SK-N-SH treated with all-trans-retinoic acid at 6 μM for 48 hours (cell line): ENCODE data around the gene ATG2A.

Experiments used
- ATAC-seq: fragments of 200-7000 bp; cut with Tn5 transposase; 3 replicates; pipeline ENCODE4 v1.9.1; 2020; ENCODE audit warnings: mild to moderate bottlenecking, moderate library complexity
- ARNTL ChIP-seq: fragments of 450-650 bp; formaldehyde crosslinking; IDR thresholded peaks from 2 replicates; pipeline ENCODE4 v1.5.0; 2020; ENCODE audit warnings: low read depth, mild to moderate bottlenecking, moderate library complexity, borderline replicate concordance
- BACH2 ChIP-seq: fragments of 250-450 bp; sonication (Bioruptor Pico); IDR thresholded peaks from 2 replicates; pipeline ENCODE4 v1.9.0; 2021; ENCODE audit warnings: mild to moderate bottlenecking, borderline replicate concordance
- CSDC2 ChIP-seq: fragments of 250-450 bp; sonication (Bioruptor Pico); IDR thresholded peaks from 2 replicates; pipeline ENCODE4 v1.5.0; 2020; ENCODE audit warnings: mild to moderate bottlenecking, moderate library complexity
- ESRRG ChIP-seq: fragments of 250-450 bp; sonication (Bioruptor Pico); IDR thresholded peaks from 2 replicates; pipeline ENCODE4 v1.6.1; 2021; ENCODE audit warnings: mild to moderate bottlenecking
- GLIS3 ChIP-seq: fragments of 250-450 bp; sonication (Bioruptor Pico); IDR thresholded peaks from 2 replicates; pipeline ENCODE4 v1.5.0; 2020; ENCODE audit warnings: mild to moderate bottlenecking, moderate library complexity
- ISL1 ChIP-seq: fragments of 250-450 bp; sonication (Bioruptor Pico); IDR thresholded peaks from 2 replicates; pipeline ENCODE4 v2.1.2; 2022; ENCODE audit warnings: mild to moderate bottlenecking, moderate library complexity
- OSR1 ChIP-seq: fragments of 250-450 bp; sonication (Bioruptor Pico); IDR thresholded peaks from 2 replicates; pipeline ENCODE4 v1.8.0; 2022; ENCODE audit warnings: moderate library complexity, mild to moderate bottlenecking, inconsistent platforms
- PPARA ChIP-seq: fragments of 250-450 bp; sonication (Bioruptor Pico); IDR thresholded peaks from 2 replicates; pipeline ENCODE4 v1.5.0; 2020; ENCODE audit warnings: mild to moderate bottlenecking, borderline replicate concordance
- RARB ChIP-seq: fragments of 250-450 bp; sonication (Bioruptor Pico); IDR thresholded peaks from 2 replicates; pipeline ENCODE4 v1.8.0; 2021; ENCODE audit warnings: mild to moderate bottlenecking, moderate library complexity
- SNAI2 ChIP-seq: fragments of 250-450 bp; sonication (Bioruptor Pico); IDR thresholded peaks from 2 replicates; pipeline ENCODE4 v1.5.0; 2020; ENCODE audit warnings: mild to moderate bottlenecking, moderate library complexity
- TCF4 ChIP-seq: fragments of 250-450 bp; sonication (Bioruptor Pico); IDR thresholded peaks from 2 replicates; pipeline ENCODE4 v1.8.0; 2021; ENCODE audit warnings: mild to moderate bottlenecking, moderate library complexity, borderline replicate concordance
- TOX ChIP-seq: fragments of 250-450 bp; sonication (Bioruptor Pico); IDR thresholded peaks from 2 replicates; pipeline ENCODE4 v1.8.0; 2021; ENCODE audit warnings: mild to moderate bottlenecking, moderate library complexity, borderline replicate concordance
- ZC3H10 ChIP-seq: fragments of 250-450 bp; sonication (Bioruptor Pico); IDR thresholded peaks from 2 replicates; pipeline ENCODE4 v1.5.1; 2021; ENCODE audit warnings: mild to moderate bottlenecking, moderate library complexity
- ZFP3 ChIP-seq: fragments of 250-450 bp; sonication (Bioruptor Pico); IDR thresholded peaks from 2 replicates; pipeline ENCODE4 v1.5.0; 2020; ENCODE audit warnings: mild to moderate bottlenecking, moderate library complexity
- ZFP30 ChIP-seq: fragments of 450-650 bp; formaldehyde crosslinking; IDR thresholded peaks from 2 replicates; pipeline ENCODE4 v1.5.0; 2022; ENCODE audit warnings: mild to moderate bottlenecking, moderate library complexity
- ZNF565 ChIP-seq: fragments of 450-650 bp; formaldehyde crosslinking; conservative IDR thresholded peaks from 2 replicates; pipeline ENCODE4 v1.5.0; 2020; ENCODE audit warnings: low read depth, mild to moderate bottlenecking, moderate library complexity
- ZNF70 ChIP-seq: fragments of 450-650 bp; formaldehyde crosslinking; IDR thresholded peaks from 2 replicates; pipeline ENCODE4 v1.5.0; 2020; ENCODE audit warnings: mild to moderate bottlenecking, moderate library complexity
- ZNF8 ChIP-seq: fragments of 450-650 bp; formaldehyde crosslinking; IDR thresholded peaks from 2 replicates; pipeline ENCODE4 v1.5.0; 2020; ENCODE audit warnings: mild to moderate bottlenecking, moderate library complexity
- TF ChIP-seq, protein P1 (sequence below): fragments of 250-450 bp; sonication (Bioruptor Pico); IDR thresholded peaks from 2 replicates; pipeline ENCODE4 v1.5.1; 2020; ENCODE audit warnings: low read depth, mild to moderate bottlenecking, moderate library complexity
- TF ChIP-seq, protein P2 (sequence below): fragments of 250-450 bp; sonication (Bioruptor Pico); IDR thresholded peaks from 2 replicates; pipeline ENCODE4 v1.5.0; 2020; ENCODE audit warnings: mild to moderate bottlenecking, moderate library complexity
- TF ChIP-seq, protein P3 (sequence below): fragments of 250-450 bp; sonication (Bioruptor Pico); IDR thresholded peaks from 2 replicates; pipeline ENCODE4 v1.5.1; 2021; ENCODE audit warnings: mild to moderate bottlenecking, moderate library complexity

ATG2A gene

DNA sequence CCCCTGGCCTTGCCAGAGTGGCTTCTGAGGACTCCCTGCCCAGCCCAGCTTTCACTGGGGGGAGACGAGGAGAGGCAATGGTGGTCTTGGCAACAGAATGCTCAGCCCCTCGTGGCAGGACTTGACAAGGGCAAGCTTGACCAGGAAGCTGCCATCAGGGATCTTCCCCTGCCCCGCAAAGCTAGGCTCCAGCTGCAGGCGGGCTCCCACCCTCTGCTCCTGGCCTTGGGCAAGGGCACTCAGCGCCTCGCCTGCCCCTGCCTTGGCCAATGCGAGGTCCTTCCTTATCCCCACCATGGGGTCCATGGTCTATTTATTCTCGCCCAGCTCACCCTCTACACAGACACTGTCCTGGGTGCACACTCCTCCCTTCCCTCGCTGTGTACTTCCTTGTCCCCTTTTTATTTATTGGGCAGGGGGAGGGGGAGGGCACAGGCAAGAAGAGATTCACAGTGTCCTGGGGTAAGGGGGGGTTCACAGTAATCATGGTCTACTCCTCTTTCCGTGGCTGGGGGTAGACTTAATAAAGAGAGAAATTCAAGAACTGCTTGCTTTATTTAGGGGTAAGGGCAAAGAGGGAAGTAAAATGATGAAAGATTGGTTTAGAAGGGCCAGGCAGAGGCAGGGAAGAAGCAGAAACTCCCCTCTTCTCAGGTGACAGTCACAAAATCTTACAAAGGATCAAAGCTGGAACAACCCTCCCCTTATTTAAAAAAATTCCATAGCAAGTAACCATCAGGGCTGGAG is 17.1 kb upstream of the ATG2A start:
- TF ChIP-seq, protein P1, sequence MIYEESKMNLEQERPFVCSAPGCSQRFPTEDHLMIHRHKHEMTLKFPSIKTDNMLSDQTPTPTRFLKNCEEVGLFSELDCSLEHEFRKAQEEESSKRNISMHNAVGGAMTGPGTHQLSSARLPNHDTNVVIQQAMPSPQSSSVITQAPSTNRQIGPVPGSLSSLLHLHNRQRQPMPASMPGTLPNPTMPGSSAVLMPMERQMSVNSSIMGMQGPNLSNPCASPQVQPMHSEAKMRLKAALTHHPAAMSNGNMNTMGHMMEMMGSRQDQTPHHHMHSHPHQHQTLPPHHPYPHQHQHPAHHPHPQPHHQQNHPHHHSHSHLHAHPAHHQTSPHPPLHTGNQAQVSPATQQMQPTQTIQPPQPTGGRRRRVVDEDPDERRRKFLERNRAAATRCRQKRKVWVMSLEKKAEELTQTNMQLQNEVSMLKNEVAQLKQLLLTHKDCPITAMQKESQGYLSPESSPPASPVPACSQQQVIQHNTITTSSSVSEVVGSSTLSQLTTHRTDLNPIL (CRISPR knock-in tag), result no peak
- TF ChIP-seq ZC3H10 (CRISPR knock-in tag), result no peak
- TF ChIP-seq, protein P2, sequence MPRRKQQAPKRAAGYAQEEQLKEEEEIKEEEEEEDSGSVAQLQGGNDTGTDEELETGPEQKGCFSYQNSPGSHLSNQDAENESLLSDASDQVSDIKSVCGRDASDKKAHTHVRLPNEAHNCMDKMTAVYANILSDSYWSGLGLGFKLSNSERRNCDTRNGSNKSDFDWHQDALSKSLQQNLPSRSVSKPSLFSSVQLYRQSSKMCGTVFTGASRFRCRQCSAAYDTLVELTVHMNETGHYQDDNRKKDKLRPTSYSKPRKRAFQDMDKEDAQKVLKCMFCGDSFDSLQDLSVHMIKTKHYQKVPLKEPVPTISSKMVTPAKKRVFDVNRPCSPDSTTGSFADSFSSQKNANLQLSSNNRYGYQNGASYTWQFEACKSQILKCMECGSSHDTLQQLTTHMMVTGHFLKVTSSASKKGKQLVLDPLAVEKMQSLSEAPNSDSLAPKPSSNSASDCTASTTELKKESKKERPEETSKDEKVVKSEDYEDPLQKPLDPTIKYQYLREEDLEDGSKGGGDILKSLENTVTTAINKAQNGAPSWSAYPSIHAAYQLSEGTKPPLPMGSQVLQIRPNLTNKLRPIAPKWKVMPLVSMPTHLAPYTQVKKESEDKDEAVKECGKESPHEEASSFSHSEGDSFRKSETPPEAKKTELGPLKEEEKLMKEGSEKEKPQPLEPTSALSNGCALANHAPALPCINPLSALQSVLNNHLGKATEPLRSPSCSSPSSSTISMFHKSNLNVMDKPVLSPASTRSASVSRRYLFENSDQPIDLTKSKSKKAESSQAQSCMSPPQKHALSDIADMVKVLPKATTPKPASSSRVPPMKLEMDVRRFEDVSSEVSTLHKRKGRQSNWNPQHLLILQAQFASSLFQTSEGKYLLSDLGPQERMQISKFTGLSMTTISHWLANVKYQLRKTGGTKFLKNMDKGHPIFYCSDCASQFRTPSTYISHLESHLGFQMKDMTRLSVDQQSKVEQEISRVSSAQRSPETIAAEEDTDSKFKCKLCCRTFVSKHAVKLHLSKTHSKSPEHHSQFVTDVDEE (CRISPR knock-in tag), result no peak
- TF ChIP-seq SNAI2 (CRISPR knock-in tag), result no peak
- no peak for TF ChIP-seq CSDC2
- no peak for TF ChIP-seq ZNF70 (CRISPR knock-in tag)
- no peak for TF ChIP-seq TOX (CRISPR knock-in tag)
- no peak for ATAC-seq

DNA sequence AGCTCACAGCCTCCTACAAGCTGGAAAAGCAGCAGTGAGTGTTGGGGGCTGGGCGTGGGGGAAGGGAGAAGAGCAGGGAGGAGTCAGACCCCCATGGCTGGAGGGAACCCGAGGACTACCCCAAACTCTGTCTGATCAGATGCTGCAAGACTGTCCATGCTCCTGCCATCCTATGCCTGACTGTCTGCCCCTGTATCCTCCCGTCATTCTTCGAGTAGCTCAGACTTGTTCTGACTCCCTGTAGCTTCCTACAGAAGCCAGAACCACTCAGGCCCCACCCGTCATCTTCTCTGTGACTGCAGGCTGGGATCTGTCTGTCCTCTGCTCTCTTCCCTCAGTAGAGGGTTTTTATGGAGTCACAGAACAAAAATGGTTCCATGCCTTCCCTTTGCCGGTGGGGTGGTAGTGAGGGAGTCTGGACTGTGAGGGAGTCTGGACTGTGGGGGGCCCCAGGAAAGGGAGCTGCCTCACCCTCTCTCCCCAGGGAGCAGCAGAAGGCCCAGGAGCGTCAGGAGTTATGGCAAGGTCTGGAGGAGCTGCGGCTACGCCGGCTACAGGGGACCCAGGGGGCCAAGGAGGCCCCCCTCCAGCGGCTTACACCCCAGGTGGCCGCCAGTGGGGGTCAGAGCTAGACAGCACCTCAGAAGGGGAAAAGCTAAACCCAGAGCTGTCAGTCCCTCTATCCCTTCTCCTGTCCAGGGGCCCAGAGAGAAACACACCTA is 16.4 kb upstream of the ATG2A start:
- TF ChIP-seq BACH2 (CRISPR knock-in tag) (no peak), SNAI2 (CRISPR knock-in tag) (no peak), GLIS3 (CRISPR knock-in tag) (no peak), ZNF8 (no peak), ZNF565 (CRISPR knock-in tag) (no peak), ZFP30 (CRISPR knock-in tag) (no peak)
- no peak for ATAC-seq

DNA sequence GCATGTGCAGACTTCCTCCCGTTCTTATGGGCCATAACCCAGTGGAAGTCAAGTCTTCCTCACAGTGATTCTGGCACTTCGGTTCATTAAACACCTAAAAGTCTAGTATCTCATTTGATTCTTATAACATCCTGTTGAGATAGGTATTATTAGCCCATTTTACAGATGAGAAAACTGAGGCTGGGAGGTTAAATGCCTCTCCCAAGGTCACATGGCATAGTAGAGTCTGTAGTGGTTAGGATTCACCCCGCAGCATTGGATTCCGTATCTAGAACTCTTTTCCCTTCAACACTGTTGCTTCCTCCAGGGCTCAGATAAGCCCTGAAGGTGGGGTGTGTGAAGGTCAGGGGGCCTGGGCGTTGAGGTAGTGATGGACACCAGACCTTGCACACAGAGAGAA is 15.3 kb upstream of the ATG2A start:
- TF ChIP-seq, protein P3, sequence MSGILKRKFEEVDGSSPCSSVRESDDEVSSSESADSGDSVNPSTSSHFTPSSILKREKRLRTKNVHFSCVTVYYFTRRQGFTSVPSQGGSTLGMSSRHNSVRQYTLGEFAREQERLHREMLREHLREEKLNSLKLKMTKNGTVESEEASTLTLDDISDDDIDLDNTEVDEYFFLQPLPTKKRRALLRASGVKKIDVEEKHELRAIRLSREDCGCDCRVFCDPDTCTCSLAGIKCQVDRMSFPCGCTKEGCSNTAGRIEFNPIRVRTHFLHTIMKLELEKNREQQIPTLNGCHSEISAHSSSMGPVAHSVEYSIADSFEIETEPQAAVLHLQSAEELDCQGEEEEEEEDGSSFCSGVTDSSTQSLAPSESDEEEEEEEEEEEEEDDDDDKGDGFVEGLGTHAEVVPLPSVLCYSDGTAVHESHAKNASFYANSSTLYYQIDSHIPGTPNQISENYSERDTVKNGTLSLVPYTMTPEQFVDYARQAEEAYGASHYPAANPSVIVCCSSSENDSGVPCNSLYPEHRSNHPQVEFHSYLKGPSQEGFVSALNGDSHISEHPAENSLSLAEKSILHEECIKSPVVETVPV (CRISPR knock-in tag), result no peak
- TF ChIP-seq, protein P2 (CRISPR knock-in tag), result no peak
- TF ChIP-seq OSR1, result no peak
- TF ChIP-seq RARB, result no peak
- ATAC-seq, result no peak

DNA sequence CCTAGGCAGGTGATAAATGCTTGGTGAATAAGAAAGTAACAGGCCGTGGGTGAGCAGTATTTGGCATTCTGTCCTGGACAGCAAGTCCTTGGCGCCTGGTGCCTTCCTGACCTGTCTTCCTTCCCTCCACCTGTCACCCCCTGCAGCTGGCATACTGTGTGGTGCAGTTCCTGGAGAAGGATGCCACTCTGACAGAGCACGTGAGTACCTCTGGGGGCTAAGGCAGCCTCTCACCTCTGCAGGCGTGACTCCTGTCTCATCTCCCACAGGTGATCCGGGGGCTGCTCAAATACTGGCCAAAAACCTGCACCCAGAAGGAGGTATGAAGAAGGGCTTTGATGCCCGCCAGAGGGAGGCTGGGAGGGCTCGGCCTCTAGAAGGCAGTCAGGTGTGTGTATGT is 14.3 kb upstream of the ATG2A start:
- no peak for ATAC-seq
- TF ChIP-seq TOX (CRISPR knock-in tag), result no peak
- TF ChIP-seq ESRRG (CRISPR knock-in tag), result no peak
- TF ChIP-seq CSDC2, result no peak
- TF ChIP-seq ZNF8, result no peak
- TF ChIP-seq PPARA (CRISPR knock-in tag), result no peak
- TF ChIP-seq, protein P3 (CRISPR knock-in tag), result no peak
- TF ChIP-seq, protein P2 (CRISPR knock-in tag), result no peak
- no peak for TF ChIP-seq OSR1
- no peak for TF ChIP-seq ISL1 (CRISPR knock-in tag)
- TF ChIP-seq ZFP3 (CRISPR knock-in tag), result no peak
- no peak for TF ChIP-seq TCF4 (CRISPR knock-in tag)
- no peak for TF ChIP-seq ARNTL (CRISPR knock-in tag)
